HepG2 (cell line): ENCODE measurements around the gene TMEM9B. TPM values are rescaled to one million over a fixed set of nuclear protein-coding genes. Genes with fewer than 3 reads are reported as not detected.

Experiments used
- ATAC-seq: fragments of 200-7000 bp; cut with Tn5 transposase; 3 replicates; pipeline ENCODE4 v1.9.1; 2020; ENCODE audit warnings: mild to moderate bottlenecking, moderate library complexity
- BruUV-seq: library from RNA; stranded (reverse); fragments of 400-500 nt; replicated peaks from 2 replicates; lab custom pipeline; 2021; lab: Mats Ljungman, UMichigan
- CTCF ChIA-PET: fragments of 300-600 bp; formaldehyde crosslinking; extraction: SDS; loops from one replicate; lab custom pipeline; 2021; ENCODE audit warnings: low total read pairs, inconsistent platforms, low intra/inter-chr PET ratio; lab: Yijun Ruan, JAX
- POLR2A ChIA-PET: fragments of 350-600 bp; sonication (Branson Sonifier 250); formaldehyde crosslinking; loops from one replicate; lab custom pipeline; 2020; ENCODE audit warnings: antibody characterized with exemption, inconsistent platforms; lab: Yijun Ruan, JAX
- DNase-seq: peaks from one replicate; pipeline ENCODE4 v3.0.0-alpha.2; 2015; ENCODE audit warnings: low spot score
- FAIRE-seq: peaks from 3 replicates; lab custom pipeline; 2011; peaks lifted over from hg19 to GRCh38; lab: Jason Lieb, UNC
- H2AFZ ChIP-seq: one replicate; pipeline ENCODE4 v1.6.1; 2011; ENCODE audit warnings: low read length, inconsistent platforms
- H3K27ac ChIP-seq: fragments of 300-600 bp; 3 replicates; pipeline ENCODE4 v1.8.0; 2011; ENCODE audit warnings: mixed run types, mild to moderate bottlenecking, mixed read lengths, low read length, inconsistent platforms; ENCODE audit not compliant: insufficient read depth; ENCODE audit errors: extremely low read length
- H3K27me3 ChIP-seq, 2 experiments: fragments of 200-600 bp in 1 of 2; 2 replicates in 1 of 2; 3 replicates in 1 of 2; pipeline versions ENCODE4 v1.6.0 to v1.8.0; 2011; ENCODE audit warnings: low read length in 2 of 2, mild to moderate bottlenecking in 2 of 2, moderate library complexity in 2 of 2, inconsistent platforms in 1 of 2; ENCODE audit not compliant: insufficient read depth in 2 of 2, control insufficient read depth in 1 of 2
- H3K36me3 ChIP-seq, 2 experiments: fragments of 200-600 bp in 1 of 2; replicated peaks in 1 of 2; 2 replicates in 1 of 2; 3 replicates in 1 of 2; pipeline versions ENCODE4 v1.5.1 to v1.8.0; 2011; ENCODE audit warnings: low read length in 2 of 2, inconsistent platforms in 1 of 2; ENCODE audit not compliant: insufficient read depth in 2 of 2, control insufficient read depth in 1 of 2
- H3K4me1 ChIP-seq: 2 replicates; pipeline ENCODE4 v1.5.1; 2012; ENCODE audit warnings: low read length, inconsistent platforms; ENCODE audit not compliant: insufficient read depth
- H3K4me2 ChIP-seq: 2 replicates; pipeline ENCODE4 v1.6.0; 2011; ENCODE audit warnings: low read depth, low read length, inconsistent platforms
- H3K4me3 ChIP-seq, 3 experiments: fragments of 200-600 bp in 1 of 3; sonication (generic), shearing (Covaris generic) in 1 of 3; replicated peaks in 1 of 3; 2 replicates each; pipeline ENCODE4 v1.5.1; 2011 to 2016; ENCODE audit warnings: low read length in 3 of 3, inconsistent platforms in 2 of 3, low read depth in 2 of 3, mild to moderate bottlenecking in 2 of 3, control low read depth in 1 of 3, mixed read lengths in 1 of 3; ENCODE audit not compliant: insufficient read depth in 1 of 3
- H3K79me2 ChIP-seq: one replicate; pipeline ENCODE4 v1.6.1; 2011; ENCODE audit warnings: low read length, inconsistent platforms; ENCODE audit not compliant: insufficient read depth
- H3K9ac ChIP-seq: 2 replicates; pipeline ENCODE4 v1.6.0; 2011; ENCODE audit warnings: mild to moderate bottlenecking, low read depth, low read length, inconsistent platforms; ENCODE audit not compliant: insufficient read depth
- H3K9me3 ChIP-seq: 2 replicates; pipeline ENCODE4 v1.5.1; 2012; ENCODE audit warnings: mild to moderate bottlenecking, low read length
- H4K20me1 ChIP-seq: 2 replicates; pipeline ENCODE4 v1.6.0; 2011; ENCODE audit warnings: inconsistent platforms, mild to moderate bottlenecking, low read length, moderate library complexity; ENCODE audit not compliant: insufficient read depth
- ATF7-NPFF ChIP-seq: sonication (generic); formaldehyde crosslinking; IDR thresholded peaks from 2 replicates; pipeline ENCODE4 v1.8.1; 2023; ENCODE audit warnings: mild to moderate bottlenecking, low read depth, missing genetic modification reagents, moderate library complexity
- DMAP1 ChIP-seq: IDR thresholded peaks from 2 replicates; pipeline ENCODE4 v1.6.1; 2016
- ELK4 ChIP-seq: sonication (generic); formaldehyde crosslinking; IDR thresholded peaks from 2 replicates; pipeline ENCODE4 v1.9.0; 2021; ENCODE audit warnings: missing genetic modification reagents, borderline replicate concordance
- FLYWCH1 ChIP-seq: sonication (generic); formaldehyde crosslinking; IDR thresholded peaks from 2 replicates; pipeline ENCODE4 v1.8.1; 2023; ENCODE audit warnings: mild to moderate bottlenecking, missing genetic modification reagents
- HMG20A ChIP-seq: IDR thresholded peaks from 2 replicates; pipeline ENCODE4 v1.6.1; 2016; ENCODE audit warnings: borderline replicate concordance
- MXD3 ChIP-seq: IDR thresholded peaks from 2 replicates; pipeline ENCODE4 v1.6.1; 2016; ENCODE audit warnings: mild to moderate bottlenecking, missing biosample characterization, missing genetic modification reagents
- NFRKB ChIP-seq: fragments of 450-650 bp; IDR thresholded peaks from 2 replicates; pipeline ENCODE4 v1.6.1; 2017
- SSRP1 ChIP-seq: IDR thresholded peaks from 2 replicates; pipeline ENCODE4 v1.6.1; 2016; ENCODE audit warnings: control low read depth
- ZNF337 ChIP-seq: sonication (generic); formaldehyde crosslinking; IDR thresholded peaks from 2 replicates; pipeline ENCODE4 v1.5.1; 2020; ENCODE audit warnings: missing genetic modification reagents, low read depth, mild to moderate bottlenecking, borderline replicate concordance
- ZNF44 ChIP-seq: sonication (generic); formaldehyde crosslinking; IDR thresholded peaks from 2 replicates; pipeline ENCODE4 v1.5.1; 2020; ENCODE audit warnings: mild to moderate bottlenecking, missing genetic modification reagents
- WGBS: methylation state at CpG from one replicate; pipeline ENCODE4 v1.1.6; 2017; ENCODE audit warnings: low lambda C conversion rate; 5-methylcytosine and 5-hydroxymethylcytosine counted together
- in situ Hi-C: cut with HindIII; loops from 2 replicates; pipeline ENCODE4 v1.10.0; 2017; ENCODE audit warnings: low pct_unique_long_range_greater_than_20kb; ENCODE audit not compliant: extremely low pct_ligation_motif_present
- intact Hi-C: fragments of 100-400 bp; cut with micrococcal nuclease; formaldehyde crosslinking; loops from one replicate; pipeline ENCODE4 v1.10.0; 2022; ENCODE audit not compliant: unreplicated experiment
- polyA plus RNA-seq, 8 experiments: library from polyadenylated mRNA; depleted of rRNA in 3 of 8; stranded (reverse) in 7 of 8; unstranded in 1 of 8; fragments of >200 nt; fragmentation: Illumina TruSeq in 4 of 8; extraction: Trizol in 4 of 8; gene quantifications; 2 replicates each; pipeline versions ENCODE4 v1.2.1 to v1.2.3, GENCODE V29; 2011 to 2016; ENCODE audit warnings: low read depth in 4 of 8, missing spikeins in 1 of 8, mixed read lengths in 1 of 8; ENCODE audit not compliant: insufficient read depth in 1 of 8
- total RNA-seq, 5 experiments: library from RNA; depleted of rRNA; stranded (reverse); fragments of >200 nt; fragmentation: Illumina TruSeq; extraction: Trizol; gene quantifications; 2 replicates each; pipeline ENCODE4 v1.2.3, GENCODE V29; 2016; ENCODE audit warnings: low read depth in 1 of 5
- TF ChIP-seq, protein P1 (sequence below): sonication (generic); formaldehyde crosslinking; conservative IDR thresholded peaks from 2 replicates; pipeline ENCODE4 v1.4.0; 2020; ENCODE audit warnings: missing genetic modification reagents
- TF ChIP-seq, protein P2 (sequence below): sonication (generic); formaldehyde crosslinking; IDR thresholded peaks from 2 replicates; pipeline ENCODE4 v1.5.0; 2020; ENCODE audit warnings: missing genetic modification reagents

TMEM9B gene
- total and polyA plus RNA-seq, 2 of the 13 experiments (the other 11 are each of a cell fraction or from before 2014, with no cell fraction given) = 12.4 to 20.8 TPM

DNA sequence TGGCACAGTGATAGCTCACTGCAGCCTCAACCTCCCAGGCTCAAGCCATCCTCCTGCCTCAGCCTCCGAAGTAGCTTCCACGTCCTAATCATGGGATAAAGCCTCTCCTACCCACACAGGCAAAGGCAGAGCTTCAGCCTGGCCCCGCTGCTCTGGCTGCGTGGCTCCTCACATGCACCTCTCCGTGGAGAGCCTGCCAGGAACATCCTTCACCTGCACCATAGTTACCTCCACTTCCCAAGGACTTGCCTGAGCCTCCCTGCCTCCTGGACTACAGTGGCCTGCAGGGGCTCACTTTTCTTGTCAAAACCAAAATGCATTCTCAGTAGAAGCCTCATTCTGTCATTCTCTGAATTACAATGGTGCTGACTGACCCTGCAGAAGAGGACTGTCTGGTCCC lies 38.0 kb downstream of the TMEM9B start:
- in situ Hi-C loops = no loop called here
- POLR2A ChIA-PET = interaction anchor here (0.9 to 1.5 kb wide), 2 partner anchors 9 to 15 kb away, joined by 3 to 6 read pairs; partner anchors contain the start of gene AKIP1
- TF ChIP-seq, protein P1, sequence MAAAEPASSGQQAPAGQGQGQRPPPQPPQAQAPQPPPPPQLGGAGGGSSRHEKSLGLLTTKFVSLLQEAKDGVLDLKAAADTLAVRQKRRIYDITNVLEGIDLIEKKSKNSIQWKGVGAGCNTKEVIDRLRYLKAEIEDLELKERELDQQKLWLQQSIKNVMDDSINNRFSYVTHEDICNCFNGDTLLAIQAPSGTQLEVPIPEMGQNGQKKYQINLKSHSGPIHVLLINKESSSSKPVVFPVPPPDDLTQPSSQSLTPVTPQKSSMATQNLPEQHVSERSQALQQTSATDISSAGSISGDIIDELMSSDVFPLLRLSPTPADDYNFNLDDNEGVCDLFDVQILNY = no peak
- TF ChIP-seq SSRP1 = no peak
- no peak for TF ChIP-seq NFRKB
- TF ChIP-seq ZNF337 = no peak
- TF ChIP-seq ZNF44 (CRISPR knock-in tag) = no peak
- no peak for TF ChIP-seq HMG20A (CRISPR knock-in tag)
- TF ChIP-seq, protein P2, sequence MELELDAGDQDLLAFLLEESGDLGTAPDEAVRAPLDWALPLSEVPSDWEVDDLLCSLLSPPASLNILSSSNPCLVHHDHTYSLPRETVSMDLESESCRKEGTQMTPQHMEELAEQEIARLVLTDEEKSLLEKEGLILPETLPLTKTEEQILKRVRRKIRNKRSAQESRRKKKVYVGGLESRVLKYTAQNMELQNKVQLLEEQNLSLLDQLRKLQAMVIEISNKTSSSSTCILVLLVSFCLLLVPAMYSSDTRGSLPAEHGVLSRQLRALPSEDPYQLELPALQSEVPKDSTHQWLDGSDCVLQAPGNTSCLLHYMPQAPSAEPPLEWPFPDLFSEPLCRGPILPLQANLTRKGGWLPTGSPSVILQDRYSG (CRISPR knock-in tag) = no peak
- no peak for TF ChIP-seq DMAP1 (CRISPR knock-in tag)
- TF ChIP-seq ELK4 (CRISPR knock-in tag) = no peak
- no peak for TF ChIP-seq ATF7-NPFF (CRISPR knock-in tag)
- no peak for TF ChIP-seq FLYWCH1 (CRISPR knock-in tag)
- TF ChIP-seq MXD3 = no peak
- WGBS = 89% methylated on average over 5 of the region's 5 CpGs
- Histone ChIP-seq H4K20me1 (no peaks in the 10 kb centered on the region), H3K4me3 (no peak overlapping the region), H3K4me2 (no peak overlapping the region), H2AFZ (no peak overlapping the region), H3K27ac (no peak overlapping the region), H3K79me2 (no peaks in the 10 kb centered on the region), H3K9ac (no peak overlapping the region), H3K27me3 (no peaks in the 10 kb centered on the region), H3K36me3 (peaks cover 1 to 2% of the 10 kb centered on the region in 2 experiments; a peak in 2 of 5 replicates), H3K9me3 (no peaks in the 10 kb centered on the region), H3K4me1 (peaks cover 7% of the 10 kb centered on the region; the same call in 1 of the 2 replicates)
- CTCF ChIA-PET = no interaction called here
- intact Hi-C loops = no loop called here
- no TSS peak for BruUV-seq
- ATAC-seq (no peak), DNase-seq (no peak), FAIRE-seq (no peak)
